ENCODE results near the gene ENKD1. TPM values are rescaled to one million over a fixed set of nuclear protein-coding genes. Genes with fewer than 3 reads are reported as not detected.
A peak's percentile ranks its signal among the peaks of the same experiment; 100 is the strongest.

Gene ENKD1
- total RNA-seq, 2 donors from 2014 or later, result 68.0 to 91.0 TPM

DNA sequence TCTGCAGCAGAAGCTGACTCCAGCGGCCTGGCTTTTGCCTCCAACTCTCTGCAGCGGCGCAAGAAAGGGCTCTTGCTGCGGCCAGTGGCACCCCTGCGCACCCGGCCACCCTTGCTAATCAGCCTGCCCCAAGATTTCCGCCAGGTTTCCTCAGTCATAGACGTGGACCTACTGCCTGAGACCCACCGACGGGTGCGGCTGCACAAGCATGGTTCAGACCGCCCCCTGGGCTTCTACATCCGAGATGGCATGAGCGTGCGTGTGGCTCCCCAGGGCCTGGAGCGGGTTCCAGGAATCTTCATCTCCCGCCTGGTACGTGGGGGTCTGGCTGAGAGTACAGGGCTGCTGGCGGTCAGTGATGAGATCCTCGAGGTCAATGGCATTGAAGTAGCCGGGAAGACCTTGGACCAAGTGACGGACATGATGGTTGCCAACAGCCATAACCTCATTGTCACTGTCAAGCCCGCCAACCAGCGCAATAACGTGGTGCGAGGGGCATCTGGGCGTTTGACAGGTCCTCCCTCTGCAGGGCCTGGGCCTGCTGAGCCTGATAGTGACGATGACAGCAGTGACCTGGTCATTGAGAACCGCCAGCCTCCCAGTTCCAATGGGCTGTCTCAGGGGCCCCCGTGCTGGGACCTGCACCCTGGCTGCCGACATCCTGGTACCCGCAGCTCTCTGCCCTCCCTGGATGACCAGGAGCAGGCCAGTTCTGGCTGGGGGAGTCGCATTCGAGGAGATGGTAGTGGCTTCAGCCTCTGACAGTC, 4.5 kb downstream of the ENKD1 start:
- ATAC-seq, result no peak

DNA sequence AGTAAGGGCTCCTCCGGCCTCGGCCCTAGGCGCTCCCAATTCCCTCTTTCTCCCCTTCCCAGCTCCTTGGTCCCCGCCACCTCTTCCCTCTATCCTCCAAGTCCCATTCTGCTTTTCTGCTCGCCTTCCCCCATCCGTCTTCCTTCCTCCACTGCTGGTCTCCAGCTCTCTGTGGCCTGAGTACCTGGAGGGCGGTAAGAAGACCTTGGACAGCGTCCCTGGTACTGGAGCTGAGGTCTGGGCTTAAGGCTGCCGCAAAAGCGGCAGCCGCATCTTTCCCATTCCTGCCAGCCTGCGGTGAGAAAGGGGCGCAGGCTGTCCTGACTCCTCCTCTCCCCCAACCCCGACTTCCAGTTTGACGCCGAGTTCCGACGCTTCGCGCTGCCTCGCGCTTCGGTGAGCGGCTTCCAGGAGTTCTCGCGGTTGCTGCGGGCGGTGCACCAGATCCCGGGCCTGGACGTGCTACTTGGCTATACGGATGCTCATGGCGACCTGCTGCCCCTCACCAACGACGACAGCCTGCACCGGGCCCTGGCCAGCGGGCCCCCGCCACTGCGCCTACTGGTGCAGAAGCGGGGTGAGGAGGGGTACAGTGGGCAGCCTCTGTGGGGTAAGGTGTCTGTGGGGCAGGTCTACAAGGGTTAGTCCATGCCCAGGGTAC, 5.3 kb downstream of the ENKD1 start:
- no peaks in the 10 kb centered on the region for H3K27me3 ChIP-seq
- peak overlapping the region; percentile 22 to 33 for H3K4me3 ChIP-seq
- DNase-seq (peak; percentile 40 to 69 (median 63)), ATAC-seq (peak; percentile 26)
- TF ChIP-seq POLR2A (IDR thresholded peaks at IDR 0.05) (peak in 1 of 3 donors; percentile 3), CTCF (IDR thresholded peaks at IDR 0.05) (peak in 1 of 7 experiments; percentile 6)
- H3K27ac ChIP-seq, result peak overlapping the region; percentile 69 to 97 (median 96)
- H3K4me1 ChIP-seq, result peaks cover 65% of the 10 kb centered on the region
- H3K36me3 ChIP-seq (replicated peaks in 1 of 2; ENCODE audit: insufficient read depth in 1 of 2, low read depth in 2 of 2), result no peaks in the 10 kb centered on the region
- 4 to 5% methylated on average over 11 to 38 of the region's 39 CpGs for whole genome bisulfite sequencing, 2 donors
- no peaks in the 10 kb centered on the region for H3K9me3 ChIP-seq
- intact Hi-C loops (cut with DNase I), result no loop called here

More for the DNA sequence above, 4.5 kb downstream of the ENKD1 start:
- intact Hi-C loops (cut with DNase I), result no loop called here
- DNase-seq, result no peak
- Histone ChIP-seq H3K4me3 (no peak overlapping the region), H3K27ac (peak overlapping the region; percentile 92 to 97 (median 96)), H3K9me3 (no peaks in the 10 kb centered on the region), H3K27me3 (no peaks in the 10 kb centered on the region), H3K4me1 (peaks cover 69% of the 10 kb centered on the region), H3K36me3 (replicated peaks in 1 of 2; ENCODE audit: insufficient read depth in 1 of 2, low read depth in 2 of 2) (no peaks in the 10 kb centered on the region)
- 53 to 72% methylated on average over 8 to 34 of the region's 34 CpGs for WGBS, 2 donors
- no peak for TF ChIP-seq CTCF (IDR thresholded peaks at IDR 0.05)

- peak; percentile 89 to 96 (median 93) for DNase-seq
- Histone ChIP-seq H3K4me3 (peak within 1 kb of the TSS; percentile 63 to 78), H3K27me3 (no peaks in the 10 kb centered on the region), H3K27ac (peak within 1 kb of the TSS; percentile 69 to 97 (median 96)), H3K9me3 (no peaks in the 10 kb centered on the region), H3K36me3 (replicated peaks in 1 of 2; ENCODE audit: insufficient read depth in 1 of 2, low read depth in 2 of 2) (no peaks in the 10 kb centered on the region), H3K4me1 (peaks cover 59% of the 10 kb centered on the region)
- WGBS, 2 donors, result 0% methylated on average over 11 to 44 of the region's 48 CpGs
- TF ChIP-seq POLR2A (IDR thresholded peaks at IDR 0.05) (peak in 2 of 3 donors; percentile 49 to 53), CTCF (IDR thresholded peaks at IDR 0.05) (peak in 2 of 7 experiments; percentile 45 to 46)
- peak; percentile 82 for ATAC-seq
- intact Hi-C loops (cut with DNase I), result no loop called here
Measured at GRCh38 chr16:67660564-67661028, 6.0 kb downstream of the ENKD1 start, which contains the start of gene PARD6A. Gene PARD6A (plus strand): TSS chr16:67660960. CDS start chr16:67661039, 79 bp downstream.

GRCh38 chr16:67659675-67660563, 6.6 kb downstream of the ENKD1 start, which contains the start of gene ACD:
Gene ACD (minus strand): TSS chr16:67660260. CDS start chr16:67660220, 40 bp downstream.
- 1 to 2% methylated on average over 11 to 74 of the region's 83 CpGs for WGBS, 2 donors

More at GRCh38 chr16:67659675-67660563, 6.6 kb downstream of the ENKD1 start, which contains the start of gene ACD:
- no peaks in the 10 kb centered on the region for H3K9me3 ChIP-seq
- intact Hi-C loops (cut with DNase I), result loop anchor here (5.0 kb wide), 1 partner anchor 103 kb away; no protein-coding TSS in a partner anchor
- no peaks in the 10 kb centered on the region for H3K36me3 ChIP-seq (replicated peaks in 1 of 2; ENCODE audit: insufficient read depth in 1 of 2, low read depth in 2 of 2)
- DNase-seq (peak; percentile 89 to 90 (median 90)), ATAC-seq (peak; percentile 79)
- H3K27me3 ChIP-seq, result no peaks in the 10 kb centered on the region
- TF ChIP-seq POLR2A (IDR thresholded peaks at IDR 0.05) (peak; percentile 29 to 82 (median 68)), CTCF (IDR thresholded peaks at IDR 0.05) (peak in 1 of 7 experiments; percentile 4)
- H3K4me3 ChIP-seq, result peak within 1 kb of the TSS; percentile 63 to 78
- peaks cover 54% of the 10 kb centered on the region for H3K4me1 ChIP-seq
- H3K27ac ChIP-seq, result peak within 1 kb of the TSS; percentile 69 to 97 (median 96)
